ENCODE measurements around the gene CDK18. TPM values are rescaled to one million over a fixed set of nuclear protein-coding genes. Genes with fewer than 3 reads are reported as not detected.

CDK18 gene
- total RNA-seq, 1 experiment from 2014 or later: 9.2 TPM

DNA sequence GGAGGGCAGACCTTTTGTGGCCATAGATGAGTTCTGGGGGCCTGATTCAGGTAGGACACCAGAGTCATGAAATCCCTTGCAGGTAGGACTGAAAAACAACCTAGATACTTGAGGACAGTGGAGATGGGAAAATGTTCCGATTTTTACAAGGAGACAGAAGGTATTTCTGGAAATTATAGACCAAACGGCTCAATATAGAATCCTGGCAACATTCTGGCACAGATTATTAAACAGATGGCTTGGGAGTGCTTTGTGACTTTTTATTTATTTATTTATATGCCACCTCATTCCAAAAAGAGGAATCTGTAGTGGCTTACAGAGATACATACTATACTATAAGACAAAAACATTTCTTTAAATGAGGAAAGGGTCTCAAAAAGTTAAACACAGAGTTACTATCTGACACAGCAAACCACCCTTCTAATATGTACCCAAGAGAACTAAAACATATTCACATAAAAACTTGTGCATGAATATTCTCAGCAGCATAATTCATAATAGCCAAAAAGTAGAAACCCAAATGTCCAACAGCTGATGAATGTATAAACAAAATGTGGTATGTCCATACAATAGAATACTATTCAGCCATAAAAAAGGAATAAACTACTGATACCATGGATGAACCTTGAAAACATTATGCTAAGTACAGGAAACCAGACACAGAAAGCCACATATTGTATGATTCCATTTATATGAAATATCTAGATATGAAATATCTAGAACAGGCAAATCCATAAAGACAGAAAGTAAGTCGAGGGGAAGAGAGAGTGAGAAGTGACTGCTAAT lies 49.8 kb downstream of the CDK18 start:
- Histone ChIP-seq H3K9me3 (ENCODE audit: low read depth, low read length, poor library complexity, severe bottlenecking) (peaks cover 7% of the 10 kb centered on the region), H3K4me3 (ENCODE audit: low read depth, low read length, poor library complexity, severe bottlenecking) (no peak overlapping the region), H3K27ac (ENCODE audit: low read depth, low read length, poor library complexity, severe bottlenecking) (no peak overlapping the region), H3K36me3 (ENCODE audit: insufficient read depth, low read length, poor library complexity, severe bottlenecking) (no peaks in the 10 kb centered on the region), H3K27me3 (replicated peaks; ENCODE audit: insufficient read depth, low read depth, low read length, poor library complexity) (peaks cover 32% of the 10 kb centered on the region), H3K4me1 (ENCODE audit: insufficient read depth, low read length, poor library complexity, severe bottlenecking) (no peaks in the 10 kb centered on the region)
- BruUV-seq (replicated peaks): no TSS peak
- intact Hi-C loops (cut with micrococcal nuclease; ENCODE audit: unreplicated experiment): no loop called here
- DNase-seq (ENCODE audit: low spot score): no peak
- CTCF ChIA-PET: no interaction called here
- POLR2A ChIA-PET (ENCODE audit: low non-redundant PET): no interaction called here
- TF ChIP-seq, protein P1, sequence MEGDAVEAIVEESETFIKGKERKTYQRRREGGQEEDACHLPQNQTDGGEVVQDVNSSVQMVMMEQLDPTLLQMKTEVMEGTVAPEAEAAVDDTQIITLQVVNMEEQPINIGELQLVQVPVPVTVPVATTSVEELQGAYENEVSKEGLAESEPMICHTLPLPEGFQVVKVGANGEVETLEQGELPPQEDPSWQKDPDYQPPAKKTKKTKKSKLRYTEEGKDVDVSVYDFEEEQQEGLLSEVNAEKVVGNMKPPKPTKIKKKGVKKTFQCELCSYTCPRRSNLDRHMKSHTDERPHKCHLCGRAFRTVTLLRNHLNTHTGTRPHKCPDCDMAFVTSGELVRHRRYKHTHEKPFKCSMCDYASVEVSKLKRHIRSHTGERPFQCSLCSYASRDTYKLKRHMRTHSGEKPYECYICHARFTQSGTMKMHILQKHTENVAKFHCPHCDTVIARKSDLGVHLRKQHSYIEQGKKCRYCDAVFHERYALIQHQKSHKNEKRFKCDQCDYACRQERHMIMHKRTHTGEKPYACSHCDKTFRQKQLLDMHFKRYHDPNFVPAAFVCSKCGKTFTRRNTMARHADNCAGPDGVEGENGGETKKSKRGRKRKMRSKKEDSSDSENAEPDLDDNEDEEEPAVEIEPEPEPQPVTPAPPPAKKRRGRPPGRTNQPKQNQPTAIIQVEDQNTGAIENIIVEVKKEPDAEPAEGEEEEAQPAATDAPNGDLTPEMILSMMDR (conservative IDR thresholded peaks at IDR 0.05; ENCODE audit: low read depth, low read length): no peak
- TF ChIP-seq EZH2 (IDR thresholded peaks at IDR 0.05; ENCODE audit: borderline replicate concordance, low read depth, low read length, poor library complexity, severe bottlenecking): no peak

DNA sequence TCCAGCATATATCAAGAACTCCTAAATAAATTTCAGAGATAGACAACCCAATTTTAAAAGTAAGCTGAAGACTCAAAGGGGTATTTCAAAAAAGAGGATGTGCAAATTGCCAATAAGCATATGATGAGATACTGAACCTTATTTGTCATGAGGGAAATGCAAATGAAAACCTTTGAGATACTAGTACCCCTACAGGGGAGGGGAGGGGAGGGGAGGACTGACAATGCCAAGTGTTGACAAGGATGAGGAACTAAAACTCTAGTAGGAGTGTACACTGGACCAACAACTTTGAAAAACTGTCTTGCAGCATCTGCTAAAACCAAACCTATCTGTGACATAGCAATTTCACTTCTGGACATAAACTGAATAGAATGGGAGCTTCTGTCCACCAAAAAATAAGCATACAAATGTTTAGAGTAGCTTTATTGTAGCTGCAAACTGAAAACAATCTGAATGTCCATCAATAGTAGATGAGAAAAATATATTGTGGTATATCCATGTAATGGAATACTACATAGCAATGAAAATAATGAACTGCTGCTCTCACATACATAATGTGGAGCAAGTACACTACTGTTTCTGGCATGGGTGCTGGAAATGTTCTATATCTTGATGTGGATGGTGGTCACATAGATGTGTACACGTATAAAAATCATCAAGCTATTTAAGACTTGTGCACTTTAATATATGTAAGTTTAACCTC lies 57.2 kb downstream of the CDK18 start:
- BruUV-seq (replicated peaks): no TSS peak
- no peak overlapping the region for H3K4me3 ChIP-seq (ENCODE audit: low read depth, low read length, poor library complexity, severe bottlenecking)
- no peaks in the 10 kb centered on the region for H3K36me3 ChIP-seq (ENCODE audit: insufficient read depth, low read length, poor library complexity, severe bottlenecking)
- peaks cover 50% of the 10 kb centered on the region for H3K27me3 ChIP-seq (replicated peaks; ENCODE audit: insufficient read depth, low read depth, low read length, poor library complexity)
- CTCF ChIA-PET: no interaction called here
- H3K27ac ChIP-seq (ENCODE audit: low read depth, low read length, poor library complexity, severe bottlenecking): no peak overlapping the region
- DNase-seq (ENCODE audit: low spot score): no peak
- H3K4me1 ChIP-seq (ENCODE audit: insufficient read depth, low read length, poor library complexity, severe bottlenecking): no peaks in the 10 kb centered on the region
- peaks cover 9% of the 10 kb centered on the region for H3K9me3 ChIP-seq (ENCODE audit: low read depth, low read length, poor library complexity, severe bottlenecking)
- TF ChIP-seq EZH2 (IDR thresholded peaks at IDR 0.05; ENCODE audit: borderline replicate concordance, low read depth, low read length, poor library complexity, severe bottlenecking): no peak
- TF ChIP-seq, protein P1 (conservative IDR thresholded peaks at IDR 0.05; ENCODE audit: low read depth, low read length): no peak
- POLR2A ChIA-PET (ENCODE audit: low non-redundant PET): interaction anchor here (0.6 kb wide), 1 partner anchor 70 kb away, joined by 4 read pairs; no protein-coding TSS in a partner anchor
- intact Hi-C loops (cut with micrococcal nuclease; ENCODE audit: unreplicated experiment): no loop called here

DNA sequence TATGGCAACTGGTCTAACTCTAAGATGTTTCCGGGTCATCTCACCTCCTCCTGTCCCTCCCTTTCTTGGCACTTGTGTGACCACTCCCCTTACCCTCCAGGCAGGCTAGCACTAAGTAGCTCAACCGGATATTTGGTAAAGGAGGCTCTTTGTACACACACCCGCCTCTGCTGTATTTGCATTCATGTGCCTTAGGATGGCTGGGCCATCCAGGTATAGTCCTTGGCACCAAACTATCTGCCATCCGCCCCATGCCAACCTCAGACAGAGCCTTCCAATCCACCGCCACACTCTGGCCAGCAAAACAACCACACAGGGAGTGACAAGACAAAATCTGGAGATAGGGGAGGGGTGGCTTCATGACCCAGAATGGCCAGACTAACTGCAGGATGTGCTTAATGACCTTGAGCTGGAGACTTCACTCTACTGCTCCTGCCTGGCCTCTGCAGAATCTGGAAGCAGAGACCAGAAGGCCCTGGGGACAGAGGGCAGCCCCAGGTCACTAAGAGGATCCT lies 59.5 kb downstream of the CDK18 start:
- peaks cover 53% of the 10 kb centered on the region for H3K27me3 ChIP-seq (replicated peaks; ENCODE audit: insufficient read depth, low read depth, low read length, poor library complexity)
- intact Hi-C loops (cut with micrococcal nuclease; ENCODE audit: unreplicated experiment): no loop called here
- DNase-seq (ENCODE audit: low spot score): no peak
- no peaks in the 10 kb centered on the region for H3K4me1 ChIP-seq (ENCODE audit: insufficient read depth, low read length, poor library complexity, severe bottlenecking)
- no peak overlapping the region for H3K4me3 ChIP-seq (ENCODE audit: low read depth, low read length, poor library complexity, severe bottlenecking)
- H3K36me3 ChIP-seq (ENCODE audit: insufficient read depth, low read length, poor library complexity, severe bottlenecking): no peaks in the 10 kb centered on the region
- no TSS peak for BruUV-seq (replicated peaks)
- no peak for TF ChIP-seq EZH2 (IDR thresholded peaks at IDR 0.05; ENCODE audit: borderline replicate concordance, low read depth, low read length, poor library complexity, severe bottlenecking)
- TF ChIP-seq, protein P1 (conservative IDR thresholded peaks at IDR 0.05; ENCODE audit: low read depth, low read length): no peak
- H3K9me3 ChIP-seq (ENCODE audit: low read depth, low read length, poor library complexity, severe bottlenecking): peaks cover 9% of the 10 kb centered on the region
- CTCF ChIA-PET: interaction anchor here (0.7 kb wide), 1 partner anchor 414 kb away, joined by 5 read pairs; no protein-coding TSS in a partner anchor
- POLR2A ChIA-PET (ENCODE audit: low non-redundant PET): no interaction called here
- no peak overlapping the region for H3K27ac ChIP-seq (ENCODE audit: low read depth, low read length, poor library complexity, severe bottlenecking)
